Fibroblast of mammary gland (primary cell): ENCODE data around the gene F10.
"Not testable (repeated sequence)": the region's sequence is repeated elsewhere in the genome, so short reads cannot be mapped to it uniquely, and the experiment has no call there.

Experiments
- DNase-seq: peaks from one replicate; pipeline ENCODE4 v3.0.0-alpha.2; 2010; ENCODE audit warnings: low read depth
- H3K4me3 ChIP-seq: 2 replicates; pipeline ENCODE4 v1.5.1; 2011; ENCODE audit warnings: low read depth, mild to moderate bottlenecking, low read length, moderate library complexity; ENCODE audit not compliant: control insufficient read depth
- CTCF ChIP-seq: conservative IDR thresholded peaks from 2 replicates; pipeline ENCODE4 v1.5.1; 2011; ENCODE audit warnings: low read depth, low read length, inconsistent platforms; ENCODE audit not compliant: control insufficient read depth, insufficient read depth

F10 gene

GRCh38 chr13:113110048-113110851 lies 12.3 kb upstream of the F10 start:
- DNase-seq: no peak
- H3K4me3 ChIP-seq: no peak overlapping the region
- no peak for TF ChIP-seq CTCF

GRCh38 chr13:113110852-113111315 lies 11.7 kb upstream of the F10 start:
- no peak overlapping the region for H3K4me3 ChIP-seq
- no peak for TF ChIP-seq CTCF
- DNase-seq: no peak

- not testable (repeated sequence) for H3K4me3 ChIP-seq, DNase-seq
Observed at GRCh38 chr13:113111821-113112220, 10.8 kb upstream of the F10 start.

- DNase-seq, H3K4me3 ChIP-seq: not testable (repeated sequence)
Observed at GRCh38 chr13:113112475-113112874, 10.1 kb upstream of the F10 start.

GRCh38 chr13:113112893-113113845 lies 9.4 kb upstream of the F10 start:
- no peak for DNase-seq

GRCh38 chr13:113113846-113114271 lies 8.7 kb upstream of the F10 start:
- TF ChIP-seq CTCF: no peak
- no peak overlapping the region for H3K4me3 ChIP-seq
- DNase-seq: no peak

More at GRCh38 chr13:113112893-113113845, 9.4 kb upstream of the F10 start:
- no peak for TF ChIP-seq CTCF
- no peak overlapping the region for H3K4me3 ChIP-seq

- no peak for DNase-seq
- no peak for TF ChIP-seq CTCF
- H3K4me3 ChIP-seq: no peak overlapping the region
Observed at GRCh38 chr13:113114511-113115362, 7.9 kb upstream of the F10 start.
